ENCODE results near the gene MINDY2. TPM values are rescaled to one million over a fixed set of nuclear protein-coding genes. Genes with fewer than 3 reads are reported as not detected.
"Not testable (repeated sequence)": the region's sequence is repeated elsewhere in the genome, so short reads cannot be mapped to it uniquely, and the experiment has no call there.

MINDY2 gene
- total RNA-seq, 1 donor from 2014 or later = 9.4 TPM

- Histone ChIP-seq H3K36me3 (ENCODE audit: control insufficient read depth in 3 of 3, insufficient read depth in 3 of 3, low read length in 3 of 3) (no peaks in the 10 kb centered on the region), H3K27ac (ENCODE audit: low read depth, low read length) (no peak overlapping the region), H3K27me3 (ENCODE audit: control insufficient read depth in 3 of 3, insufficient read depth in 3 of 3, low read length in 3 of 3) (no peaks in the 10 kb centered on the region), H3K4me1 (ENCODE audit: control insufficient read depth in 3 of 3, insufficient read depth in 3 of 3, low read length in 3 of 3) (peaks cover 0 to 5% (median 5%) of the 10 kb centered on the region in 3 donors), H3K9ac (ENCODE audit: low read depth in 1 of 3, low read length in 3 of 3) (no peak overlapping the region), H3K4me3 (ENCODE audit: low read length in 3 of 3) (no peak overlapping the region), H3K9me3 (ENCODE audit: control insufficient read depth in 3 of 3, low read length in 3 of 3) (no peaks in the 10 kb centered on the region)
These were observed 4.8 kb upstream of the MINDY2 start for GRCh38 chr15:58766290-58766689.

GRCh38 chr15:58768601-58769004, 2.5 kb upstream of the MINDY2 start:
- not testable (repeated sequence) for H3K4me3 ChIP-seq (ENCODE audit: low read length in 3 of 3); H3K36me3 ChIP-seq (ENCODE audit: control insufficient read depth in 3 of 3, insufficient read depth in 3 of 3, low read length in 3 of 3); H3K9me3 ChIP-seq (ENCODE audit: control insufficient read depth in 3 of 3, low read length in 3 of 3); H3K27ac ChIP-seq (ENCODE audit: low read depth, low read length); H3K9ac ChIP-seq (ENCODE audit: low read depth in 1 of 3, low read length in 3 of 3); H3K27me3 ChIP-seq (ENCODE audit: control insufficient read depth in 3 of 3, insufficient read depth in 3 of 3, low read length in 3 of 3)
- H3K4me1 ChIP-seq (ENCODE audit: control insufficient read depth in 3 of 3, insufficient read depth in 3 of 3, low read length in 3 of 3) = peaks cover 13 to 20% (median 20%) of the 10 kb centered on the region in 3 donors

- Histone ChIP-seq H3K4me1 (ENCODE audit: control insufficient read depth in 3 of 3, insufficient read depth in 3 of 3, low read length in 3 of 3) (peaks cover 23 to 30% (median 29%) of the 10 kb centered on the region in 3 donors), H3K9ac (ENCODE audit: low read depth in 1 of 3, low read length in 3 of 3) (peak overlapping the region; percentile 84 to 94 (median 93)), H3K9me3 (ENCODE audit: control insufficient read depth in 3 of 3, low read length in 3 of 3) (no peaks in the 10 kb centered on the region), H3K27ac (ENCODE audit: low read depth, low read length) (peak overlapping the region; percentile 96), H3K27me3 (ENCODE audit: control insufficient read depth in 3 of 3, insufficient read depth in 3 of 3, low read length in 3 of 3) (no peaks in the 10 kb centered on the region), H3K36me3 (ENCODE audit: control insufficient read depth in 3 of 3, insufficient read depth in 3 of 3, low read length in 3 of 3) (no peaks in the 10 kb centered on the region), H3K4me3 (ENCODE audit: low read length in 3 of 3) (peak overlapping the region; percentile 86 to 92 (median 92))
These were observed 614 bp upstream of the MINDY2 start for GRCh38 chr15:58770519-58770856.

GRCh38 chr15:58771621-58772250, 634 bp downstream of the MINDY2 start:
- no peaks in the 10 kb centered on the region for H3K9me3 ChIP-seq (ENCODE audit: control insufficient read depth in 3 of 3, low read length in 3 of 3)
- peak overlapping the region; percentile 96 for H3K27ac ChIP-seq (ENCODE audit: low read depth, low read length)

GRCh38 chr15:58773024-58773423, 1.9 kb downstream of the MINDY2 start:
- Histone ChIP-seq H3K27ac (ENCODE audit: low read depth, low read length) (no peak overlapping the region), H3K9ac (ENCODE audit: low read depth in 1 of 3, low read length in 3 of 3) (no peak overlapping the region), H3K27me3 (ENCODE audit: control insufficient read depth in 3 of 3, insufficient read depth in 3 of 3, low read length in 3 of 3) (no peaks in the 10 kb centered on the region), H3K4me3 (ENCODE audit: low read length in 3 of 3) (peak overlapping the region; percentile 86 to 93 (median 92)), H3K4me1 (ENCODE audit: control insufficient read depth in 3 of 3, insufficient read depth in 3 of 3, low read length in 3 of 3) (peaks cover 23 to 30% (median 29%) of the 10 kb centered on the region in 3 donors), H3K9me3 (ENCODE audit: control insufficient read depth in 3 of 3, low read length in 3 of 3) (no peaks in the 10 kb centered on the region), H3K36me3 (ENCODE audit: control insufficient read depth in 3 of 3, insufficient read depth in 3 of 3, low read length in 3 of 3) (no peaks in the 10 kb centered on the region)

More at GRCh38 chr15:58771621-58772250, 634 bp downstream of the MINDY2 start:
- Histone ChIP-seq H3K4me1 (ENCODE audit: control insufficient read depth in 3 of 3, insufficient read depth in 3 of 3, low read length in 3 of 3) (peaks cover 23 to 30% (median 29%) of the 10 kb centered on the region in 3 donors), H3K27me3 (ENCODE audit: control insufficient read depth in 3 of 3, insufficient read depth in 3 of 3, low read length in 3 of 3) (no peaks in the 10 kb centered on the region), H3K4me3 (ENCODE audit: low read length in 3 of 3) (peak overlapping the region; percentile 86 to 93 (median 92)), H3K9ac (ENCODE audit: low read depth in 1 of 3, low read length in 3 of 3) (peak overlapping the region; percentile 87 to 94 (median 91)), H3K36me3 (ENCODE audit: control insufficient read depth in 3 of 3, insufficient read depth in 3 of 3, low read length in 3 of 3) (no peaks in the 10 kb centered on the region)

GRCh38 chr15:58775402-58775801, 4.3 kb downstream of the MINDY2 start:
- Histone ChIP-seq H3K4me1 (ENCODE audit: control insufficient read depth in 3 of 3, insufficient read depth in 3 of 3, low read length in 3 of 3) (peaks cover 23 to 25% (median 25%) of the 10 kb centered on the region in 3 donors), H3K27ac (ENCODE audit: low read depth, low read length) (no peak overlapping the region), H3K4me3 (ENCODE audit: low read length in 3 of 3) (no peak overlapping the region), H3K9me3 (ENCODE audit: control insufficient read depth in 3 of 3, low read length in 3 of 3) (no peaks in the 10 kb centered on the region), H3K27me3 (ENCODE audit: control insufficient read depth in 3 of 3, insufficient read depth in 3 of 3, low read length in 3 of 3) (no peaks in the 10 kb centered on the region), H3K36me3 (ENCODE audit: control insufficient read depth in 3 of 3, insufficient read depth in 3 of 3, low read length in 3 of 3) (no peaks in the 10 kb centered on the region), H3K9ac (ENCODE audit: low read depth in 1 of 3, low read length in 3 of 3) (no peak overlapping the region)

GRCh38 chr15:58777107-58777506, 6.0 kb downstream of the MINDY2 start:
- Histone ChIP-seq H3K9ac (ENCODE audit: low read depth in 1 of 3, low read length in 3 of 3) (no peak overlapping the region), H3K9me3 (ENCODE audit: control insufficient read depth in 3 of 3, low read length in 3 of 3) (no peaks in the 10 kb centered on the region), H3K4me3 (ENCODE audit: low read length in 3 of 3) (no peak overlapping the region), H3K4me1 (ENCODE audit: control insufficient read depth in 3 of 3, insufficient read depth in 3 of 3, low read length in 3 of 3) (peaks cover 20 to 24% (median 20%) of the 10 kb centered on the region in 3 donors), H3K36me3 (ENCODE audit: control insufficient read depth in 3 of 3, insufficient read depth in 3 of 3, low read length in 3 of 3) (no peaks in the 10 kb centered on the region), H3K27me3 (ENCODE audit: control insufficient read depth in 3 of 3, insufficient read depth in 3 of 3, low read length in 3 of 3) (no peaks in the 10 kb centered on the region), H3K27ac (ENCODE audit: low read depth, low read length) (no peak overlapping the region)

GRCh38 chr15:58779554-58779953, 8.5 kb downstream of the MINDY2 start:
- no peaks in the 10 kb centered on the region for H3K36me3 ChIP-seq (ENCODE audit: control insufficient read depth in 3 of 3, insufficient read depth in 3 of 3, low read length in 3 of 3)
- peaks cover 0 to 3% (median 1%) of the 10 kb centered on the region in 3 donors for H3K4me1 ChIP-seq (ENCODE audit: control insufficient read depth in 3 of 3, insufficient read depth in 3 of 3, low read length in 3 of 3)
- no peak overlapping the region for H3K4me3 ChIP-seq (ENCODE audit: low read length in 3 of 3)
- H3K9me3 ChIP-seq (ENCODE audit: control insufficient read depth in 3 of 3, low read length in 3 of 3) = no peaks in the 10 kb centered on the region
- H3K27ac ChIP-seq (ENCODE audit: low read depth, low read length) = no peak overlapping the region
- H3K9ac ChIP-seq (ENCODE audit: low read depth in 1 of 3, low read length in 3 of 3) = no peak overlapping the region
- no peaks in the 10 kb centered on the region for H3K27me3 ChIP-seq (ENCODE audit: control insufficient read depth in 3 of 3, insufficient read depth in 3 of 3, low read length in 3 of 3)

GRCh38 chr15:58785355-58785754, 14.3 kb downstream of the MINDY2 start:
- H3K4me1 ChIP-seq (ENCODE audit: control insufficient read depth in 3 of 3, insufficient read depth in 3 of 3, low read length in 3 of 3) = no peaks in the 10 kb centered on the region
- no peak overlapping the region for H3K27ac ChIP-seq (ENCODE audit: low read depth, low read length)
- H3K9ac ChIP-seq (ENCODE audit: low read depth in 1 of 3, low read length in 3 of 3) = no peak overlapping the region

GRCh38 chr15:58788056-58788710, 17.1 kb downstream of the MINDY2 start:
- H3K9me3 ChIP-seq (ENCODE audit: control insufficient read depth in 3 of 3, low read length in 3 of 3) = no peaks in the 10 kb centered on the region
- H3K4me1 ChIP-seq (ENCODE audit: control insufficient read depth in 3 of 3, insufficient read depth in 3 of 3, low read length in 3 of 3) = no peaks in the 10 kb centered on the region
- no peak overlapping the region for H3K9ac ChIP-seq (ENCODE audit: low read depth in 1 of 3, low read length in 3 of 3)
- no peak overlapping the region for H3K27ac ChIP-seq (ENCODE audit: low read depth, low read length)
- H3K27me3 ChIP-seq (ENCODE audit: control insufficient read depth in 3 of 3, insufficient read depth in 3 of 3, low read length in 3 of 3) = no peaks in the 10 kb centered on the region
- H3K36me3 ChIP-seq (ENCODE audit: control insufficient read depth in 3 of 3, insufficient read depth in 3 of 3, low read length in 3 of 3) = no peaks in the 10 kb centered on the region
- H3K4me3 ChIP-seq (ENCODE audit: low read length in 3 of 3) = no peak overlapping the region

More at GRCh38 chr15:58785355-58785754, 14.3 kb downstream of the MINDY2 start:
- Histone ChIP-seq H3K9me3 (ENCODE audit: control insufficient read depth in 3 of 3, low read length in 3 of 3) (no peaks in the 10 kb centered on the region), H3K4me3 (ENCODE audit: low read length in 3 of 3) (no peak overlapping the region), H3K36me3 (ENCODE audit: control insufficient read depth in 3 of 3, insufficient read depth in 3 of 3, low read length in 3 of 3) (no peaks in the 10 kb centered on the region), H3K27me3 (ENCODE audit: control insufficient read depth in 3 of 3, insufficient read depth in 3 of 3, low read length in 3 of 3) (no peaks in the 10 kb centered on the region)
